ENCODE measurements around the gene GAREM2. TPM values are rescaled to one million over a fixed set of nuclear protein-coding genes. Genes with fewer than 3 reads are reported as not detected.

The GAREM2 gene
- total RNA-seq, 1 experiment from 2014 or later, result not detected

DNA sequence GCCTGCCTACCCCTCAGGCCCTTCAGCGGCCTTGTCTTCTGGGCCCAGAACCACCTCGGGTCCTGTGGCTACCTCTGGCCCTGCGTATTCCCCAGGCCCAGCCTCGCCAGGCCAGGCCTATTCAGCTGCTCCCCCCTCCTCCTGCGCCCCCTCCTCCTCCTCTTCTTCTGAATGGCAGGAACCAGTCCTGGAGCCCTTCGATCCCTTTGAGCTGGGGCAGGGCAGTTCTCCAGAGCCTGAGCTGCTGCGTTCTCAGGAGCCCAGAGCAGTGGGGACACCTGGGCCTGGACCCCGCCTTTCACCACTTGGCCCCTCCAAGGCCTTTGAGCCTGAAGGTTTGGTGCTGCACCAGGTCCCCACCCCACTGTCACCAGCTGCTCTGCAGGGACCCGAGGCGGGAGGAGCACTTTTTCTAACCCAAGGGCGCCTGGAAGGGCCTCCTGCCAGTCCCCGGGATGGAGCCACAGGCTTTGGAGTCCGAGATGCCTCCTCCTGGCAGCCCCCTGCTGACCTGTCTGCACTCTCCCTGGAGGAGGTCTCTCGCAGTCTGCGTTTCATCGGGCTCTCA is 14.7 kb downstream of the GAREM2 start:
- no peak for DNase-seq (ENCODE audit: low spot score)

DNA sequence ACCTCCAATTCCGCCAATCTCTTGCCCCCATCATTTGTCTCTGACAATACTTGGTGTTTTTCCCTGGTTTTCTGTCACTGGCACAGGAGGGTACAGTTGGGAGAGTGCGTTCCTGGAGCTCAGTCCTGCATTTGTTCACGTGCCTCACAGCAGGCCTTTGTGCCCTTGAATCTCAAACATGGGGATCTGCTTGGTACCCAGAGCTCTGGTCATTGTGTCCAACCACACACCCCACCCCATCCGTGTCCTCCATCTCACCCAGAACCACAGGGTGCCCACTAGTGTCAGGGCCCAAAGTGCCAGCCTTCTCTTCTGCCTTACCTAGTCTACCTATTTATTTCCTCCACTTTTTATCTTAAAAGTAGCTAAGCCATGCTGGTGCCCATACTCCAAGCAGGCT is 16.2 kb downstream of the GAREM2 start:
- DNase-seq (ENCODE audit: low spot score), result no peak

GRCh38 chr2:26189751-26190150 is 16.9 kb downstream of the GAREM2 start:
- no peak for DNase-seq (ENCODE audit: low spot score)

GRCh38 chr2:26190369-26190768 is 17.5 kb downstream of the GAREM2 start:
- no peak for DNase-seq (ENCODE audit: low spot score)

DNA sequence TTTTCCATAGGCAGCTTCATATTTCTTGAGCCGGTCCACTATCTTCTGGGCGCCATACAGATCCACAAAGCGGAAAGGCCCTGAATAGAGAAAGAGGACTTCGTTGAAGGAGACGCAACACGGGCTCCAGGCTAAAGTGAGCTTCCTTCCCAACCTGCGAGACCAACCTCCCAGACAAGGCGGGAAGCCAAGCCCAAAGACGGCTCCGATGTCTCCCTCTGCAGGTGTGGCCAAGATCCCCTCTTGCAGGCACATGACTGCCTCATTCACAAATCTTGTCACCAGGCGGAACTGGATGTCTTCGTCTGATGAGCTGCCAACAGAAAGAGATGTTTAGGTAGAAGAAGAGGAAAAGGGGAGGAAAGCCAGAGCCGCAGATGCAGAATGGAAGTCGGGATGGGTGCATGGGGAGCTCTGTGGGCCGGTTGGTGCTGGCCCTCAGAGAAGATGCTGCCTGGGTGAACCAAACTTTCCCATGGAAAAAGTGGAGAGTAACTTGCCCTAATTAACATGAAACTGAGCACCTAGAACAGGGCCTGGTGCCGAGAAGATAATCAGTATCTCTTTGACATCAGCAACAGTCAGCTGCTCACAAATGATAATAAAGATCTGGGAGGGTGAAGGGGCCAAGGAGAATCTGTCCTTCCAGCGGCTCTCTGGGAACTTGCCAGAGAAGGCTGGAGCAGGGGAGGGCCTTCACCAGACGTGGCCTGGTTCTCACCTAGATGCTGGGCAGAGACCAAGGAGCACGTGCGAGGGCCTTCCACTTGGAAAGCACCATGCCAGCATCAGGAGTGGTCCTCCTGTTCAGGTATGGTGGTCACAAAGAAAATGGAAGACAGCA is 18.6 kb downstream of the GAREM2 start:
- DNase-seq (ENCODE audit: low spot score), result no peak

- DNase-seq (ENCODE audit: low spot score), result no peak
Measured at GRCh38 chr2:26193578-26194231, 20.8 kb downstream of the GAREM2 start.

DNA sequence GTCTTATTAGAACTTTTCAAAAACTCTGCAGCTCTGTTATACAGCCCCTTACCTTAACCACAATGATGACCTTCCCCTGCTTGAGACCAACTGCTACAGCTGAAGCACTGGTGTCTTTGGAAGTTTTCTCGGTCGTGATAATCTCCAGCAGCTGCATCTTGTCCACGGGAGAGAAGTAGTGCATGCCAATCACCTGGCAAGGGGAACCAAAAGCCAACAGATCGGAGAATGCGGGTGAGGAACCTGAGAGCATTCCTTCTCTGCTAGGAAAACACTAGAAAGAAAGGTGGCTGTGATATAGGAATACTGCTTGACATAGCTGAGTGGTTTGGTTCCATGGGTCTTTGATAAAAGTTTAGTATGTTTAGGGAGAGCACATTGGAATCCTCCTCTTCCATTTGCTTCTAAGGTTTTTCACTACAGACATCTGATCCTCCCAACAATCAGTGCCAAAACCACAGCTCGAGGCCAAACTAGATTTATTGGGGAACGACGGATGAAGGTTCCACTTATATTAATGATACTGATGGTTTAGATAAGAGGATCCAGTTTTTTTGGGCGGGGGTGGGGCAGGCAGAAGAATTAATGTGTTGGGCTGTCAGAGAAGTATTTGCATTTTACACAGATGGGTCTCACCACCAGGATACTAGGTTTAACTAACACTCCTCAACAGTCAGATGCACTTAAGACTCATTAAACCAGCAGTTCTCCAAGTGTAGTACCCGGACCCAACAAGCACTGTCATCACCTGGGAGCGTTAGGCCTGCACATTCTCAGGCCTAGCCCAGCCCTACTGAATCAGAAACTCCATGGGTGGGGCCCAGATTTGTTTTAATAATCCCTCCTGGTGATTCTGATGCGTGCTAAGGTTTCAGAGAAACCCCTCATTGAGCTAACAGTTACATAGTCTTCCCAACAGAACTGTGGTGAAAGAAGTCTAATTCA is 22.4 kb downstream of the GAREM2 start:
- DNase-seq (ENCODE audit: low spot score), result no peak

DNA sequence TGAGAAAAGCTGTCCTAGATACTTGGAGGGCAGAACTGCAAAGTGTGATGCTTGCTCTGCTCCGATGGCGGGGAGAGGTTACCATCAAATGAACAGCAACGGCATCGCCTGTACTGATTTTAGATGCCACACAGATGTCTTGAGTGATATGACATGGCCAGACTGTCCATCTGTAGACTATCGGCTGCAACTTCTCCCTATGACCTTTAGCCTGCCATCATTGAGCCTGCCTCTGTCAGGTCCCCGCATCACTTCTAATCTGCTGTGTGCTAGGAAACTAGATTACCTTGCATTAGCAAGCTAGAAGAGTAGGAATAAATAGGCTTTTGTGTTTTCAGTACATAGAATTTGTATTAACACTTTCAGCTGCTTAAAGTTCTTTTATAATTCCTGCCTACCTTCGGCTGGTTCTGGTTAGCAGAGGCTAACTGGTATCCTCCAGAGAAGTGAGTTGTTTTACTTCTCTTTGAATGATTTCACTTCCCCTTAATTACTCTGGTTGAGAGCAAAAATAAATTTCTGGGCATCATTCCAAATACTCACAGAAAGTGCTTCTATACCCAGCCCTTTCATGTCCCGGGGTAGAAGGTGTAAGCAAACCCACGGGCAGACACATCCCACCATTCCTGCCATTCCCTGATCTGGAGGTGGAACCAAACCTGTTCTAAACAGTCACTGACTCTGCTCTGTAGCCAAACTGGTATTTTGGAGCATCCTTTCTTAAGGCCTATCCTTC is 24.0 kb downstream of the GAREM2 start:
- DNase-seq (ENCODE audit: low spot score), result no peak

GRCh38 chr2:26197516-26197915 is 24.6 kb downstream of the GAREM2 start:
- no peak for DNase-seq (ENCODE audit: low spot score)

DNA sequence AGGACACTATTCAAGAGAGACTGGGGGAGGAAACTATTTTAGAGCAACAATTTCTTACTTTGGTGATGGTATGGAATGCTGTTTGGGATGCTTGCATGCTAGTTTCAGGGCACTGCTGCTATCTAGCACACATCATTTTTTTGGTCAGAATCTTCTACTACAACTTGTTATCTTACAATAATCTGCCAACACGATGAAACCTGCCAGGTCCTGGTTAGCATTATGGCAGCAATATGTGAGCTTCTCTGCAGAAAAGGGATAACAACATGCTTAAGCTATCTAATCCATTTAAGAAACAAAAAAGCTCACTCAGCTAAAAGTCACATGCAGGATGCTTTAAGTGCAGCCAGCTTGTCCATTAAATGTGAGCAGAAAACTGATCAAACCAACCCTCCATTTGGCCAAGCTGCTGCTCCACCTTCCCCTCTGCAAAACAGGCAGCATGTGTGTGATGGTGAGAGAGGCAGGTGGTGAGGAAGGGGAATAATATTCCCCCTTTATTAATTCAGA is 30.1 kb downstream of the GAREM2 start:
- DNase-seq (ENCODE audit: low spot score), result no peak

DNA sequence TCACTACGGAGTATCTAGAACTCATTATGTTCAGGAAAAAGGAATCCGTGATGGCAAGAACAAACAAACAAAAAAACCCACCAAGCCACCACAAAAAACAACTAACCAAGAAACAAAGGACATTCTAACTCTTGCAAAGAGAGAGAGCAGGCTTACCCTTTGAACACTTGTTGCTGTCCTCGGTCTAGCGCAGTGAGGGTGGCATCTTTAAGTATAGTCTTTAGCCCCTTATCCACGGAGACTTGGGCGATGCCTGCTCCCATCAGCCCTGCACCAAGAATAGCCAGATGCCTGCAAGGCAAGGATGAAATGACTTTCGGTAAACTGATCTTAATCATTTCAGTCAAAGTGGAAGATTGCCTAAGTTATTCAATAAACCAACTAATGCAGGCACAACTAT is 31.0 kb downstream of the GAREM2 start:
- DNase-seq (ENCODE audit: low spot score), result no peak

DNA sequence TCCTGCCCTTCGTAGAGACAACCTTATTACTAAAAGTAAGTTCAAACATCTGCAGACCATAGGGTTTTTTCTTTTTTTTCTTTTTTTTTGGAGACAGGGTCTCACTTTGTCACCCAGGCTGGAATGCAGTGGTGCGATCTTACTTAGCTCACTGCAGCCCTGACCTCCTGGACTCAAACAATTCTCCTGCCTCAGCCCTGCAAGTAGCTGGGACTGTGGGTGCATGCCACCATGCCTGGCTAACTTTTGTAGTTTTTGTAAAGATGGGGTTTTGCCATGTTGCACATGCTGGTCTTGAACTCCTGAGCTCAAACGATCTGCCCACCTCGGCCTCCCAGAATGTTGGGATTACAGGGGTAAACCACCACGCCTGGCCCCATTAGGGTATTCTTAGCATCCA is 39.1 kb downstream of the GAREM2 start:
- DNase-seq (ENCODE audit: low spot score), result no peak

DNA sequence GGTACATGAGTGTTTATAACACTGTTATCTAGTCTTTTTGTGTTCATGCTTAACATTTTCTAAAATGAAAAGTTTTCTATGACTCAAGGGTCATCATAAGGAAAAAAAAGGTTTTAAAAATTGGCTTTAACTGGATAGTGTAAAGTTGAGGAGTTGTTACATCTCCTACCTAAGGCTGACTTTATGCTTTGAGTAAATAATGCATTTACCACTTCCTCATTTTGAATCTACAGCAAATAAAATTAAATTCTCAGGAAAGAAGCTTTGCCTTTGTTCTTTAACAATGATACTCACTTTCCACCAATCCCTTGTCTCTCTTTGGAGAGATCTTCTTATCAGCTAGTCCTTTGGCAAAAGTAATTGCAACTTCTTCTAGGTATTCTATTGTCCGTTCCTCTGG is 41.9 kb downstream of the GAREM2 start:
- DNase-seq (ENCODE audit: low spot score), result no peak

GRCh38 chr2:26215833-26216232 is 42.9 kb downstream of the GAREM2 start:
- no peak for DNase-seq (ENCODE audit: low spot score)

GRCh38 chr2:26216587-26216986 is 43.7 kb downstream of the GAREM2 start:
- no peak for DNase-seq (ENCODE audit: low spot score)

- no peak for DNase-seq (ENCODE audit: low spot score)
Measured at GRCh38 chr2:26217720-26218119, 44.8 kb downstream of the GAREM2 start.

DNA sequence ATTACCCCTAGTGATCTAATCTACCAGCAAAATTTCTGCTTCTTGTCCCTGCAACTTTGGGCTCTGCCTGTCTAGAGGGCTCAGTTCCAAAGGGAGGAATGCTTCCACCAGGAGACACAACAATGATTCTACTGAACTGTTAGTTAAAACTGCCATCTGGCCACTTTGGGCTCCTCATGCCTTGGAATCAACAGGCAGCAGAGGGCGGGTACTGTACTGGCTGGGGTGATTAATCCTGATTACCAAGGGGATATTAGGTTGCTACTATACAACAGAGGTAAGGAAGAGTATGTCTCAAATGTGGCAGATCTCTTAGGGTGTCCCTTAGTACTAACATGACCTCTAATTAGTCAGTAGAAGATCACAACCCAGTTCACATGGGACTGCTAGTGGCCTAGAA is 50.1 kb downstream of the GAREM2 start:
- DNase-seq (ENCODE audit: low spot score), result no peak

DNA sequence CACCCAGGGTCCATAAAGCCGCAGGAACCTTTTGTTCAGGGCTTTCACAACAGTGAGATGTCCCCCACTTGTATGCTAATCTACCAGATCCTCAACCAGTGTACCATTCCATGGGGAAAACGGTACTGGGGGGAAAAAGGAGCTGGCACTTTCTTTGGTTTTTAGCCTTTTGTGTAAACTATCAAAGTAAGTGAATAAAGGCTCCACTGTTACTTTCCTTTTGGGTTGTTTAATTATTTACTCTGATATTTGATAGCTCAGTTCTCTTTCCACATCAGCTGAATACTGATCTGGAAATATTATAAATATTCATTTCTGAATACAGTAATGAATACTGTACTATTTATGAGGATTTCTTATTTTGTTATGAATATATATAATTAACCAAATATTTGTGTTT is 51.2 kb downstream of the GAREM2 start:
- DNase-seq (ENCODE audit: low spot score), result no peak

DNA sequence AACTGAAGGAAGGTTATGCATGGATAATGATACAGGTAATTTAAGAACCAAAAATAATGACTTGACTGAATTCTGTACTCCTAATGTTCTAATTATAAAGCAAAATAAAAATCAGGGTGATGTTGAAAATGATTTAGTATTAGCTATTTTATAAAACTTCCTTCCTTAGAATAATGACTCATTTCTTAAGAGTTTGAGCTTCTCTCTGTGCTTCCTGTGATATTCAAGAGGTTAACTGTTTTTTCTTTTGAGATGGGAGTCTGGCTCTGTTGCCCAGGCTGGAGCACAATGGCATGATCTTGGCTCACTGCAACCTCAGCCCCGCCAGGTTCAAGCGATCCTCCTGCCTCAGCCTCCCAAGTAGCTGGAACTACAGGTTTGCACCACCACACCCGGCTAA is 56.7 kb downstream of the GAREM2 start:
- DNase-seq (ENCODE audit: low spot score), result no peak

GRCh38 chr2:26230806-26231205 is 57.9 kb downstream of the GAREM2 start:
- DNase-seq (ENCODE audit: low spot score), result no peak

GRCh38 chr2:26235089-26235488 is 62.2 kb downstream of the GAREM2 start:
- DNase-seq (ENCODE audit: low spot score), result no peak
